Stimulated activated CD4-positive, alpha-beta T cell treated with anti-CD3 and anti-CD28 coated beads, Interleukin-4, amount 100 ng/mL, for 1 hour (primary cell): ENCODE data around the gene TMEM52.
"Not testable (repeated sequence)": the region's sequence is repeated elsewhere in the genome, so short reads cannot be mapped to it uniquely, and the experiment has no call there.

Experiments
- DNase-seq: peaks from one replicate; pipeline ENCODE4 v3.0.0-alpha.2; 2020

Gene TMEM52

DNA sequence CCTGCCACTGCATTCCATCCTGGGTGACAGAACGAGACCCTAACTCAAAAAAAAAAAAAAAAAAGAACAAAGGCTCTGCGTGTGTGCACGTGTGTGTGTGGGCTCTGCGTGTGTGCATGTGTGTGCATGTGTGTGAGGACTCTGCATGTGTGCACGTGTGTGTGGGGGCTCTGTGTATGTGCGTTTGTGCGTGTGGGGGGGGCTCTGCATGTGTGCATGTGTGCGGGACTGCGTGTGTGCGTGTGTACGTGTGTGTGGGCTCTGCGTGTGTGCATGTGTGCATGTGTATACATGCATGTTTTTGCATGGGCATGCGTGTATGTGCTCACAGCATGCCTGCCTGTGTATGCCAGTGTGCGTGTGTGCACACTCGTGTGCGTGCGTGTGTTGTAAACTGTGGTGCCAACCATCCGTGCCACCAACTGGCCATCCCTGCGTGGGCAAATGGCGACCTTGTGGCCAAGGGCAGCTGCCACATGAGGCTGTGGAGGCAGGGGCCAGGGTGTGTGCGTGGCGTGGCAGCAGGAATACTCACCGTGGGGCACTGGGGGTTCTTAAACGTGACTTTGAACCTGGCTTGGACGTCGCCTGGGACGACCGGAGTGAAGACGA lies 26.8 kb upstream of the TMEM52 start:
- no peak for DNase-seq

DNA sequence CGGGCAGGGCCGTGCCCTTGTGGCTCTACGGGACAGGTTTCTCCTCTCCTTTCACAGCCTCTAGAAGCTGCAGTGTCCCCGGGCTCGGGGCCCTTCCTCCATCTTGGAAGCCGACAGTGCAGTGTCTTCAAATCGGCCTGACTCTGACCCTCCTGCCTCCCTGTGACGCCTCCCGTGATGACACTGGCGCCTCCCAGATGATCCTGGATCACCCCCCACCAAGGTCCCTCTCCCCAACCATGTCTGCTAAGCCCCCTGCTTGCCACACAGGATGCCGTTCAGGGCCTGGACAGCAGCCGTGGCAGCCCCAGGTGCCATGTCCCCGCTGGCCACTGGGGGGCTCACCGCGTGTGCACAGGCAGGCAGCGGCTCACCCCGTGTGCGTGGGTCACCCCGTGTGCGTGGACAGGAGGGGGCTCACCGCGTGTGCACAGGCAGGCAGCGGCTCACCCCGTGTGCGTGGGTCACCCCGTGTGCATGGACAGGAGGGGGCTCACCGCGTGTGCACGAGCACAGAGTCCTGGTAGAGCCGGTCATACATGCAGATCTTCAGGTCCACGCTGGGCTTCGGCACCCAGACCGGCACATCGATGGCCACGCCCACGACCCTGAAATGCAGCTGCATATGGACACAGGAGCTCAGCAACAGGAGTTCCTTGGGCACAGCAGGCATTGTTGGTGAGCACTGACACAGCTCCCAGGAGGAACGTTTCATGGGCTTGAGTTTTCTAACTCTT lies 24.9 kb upstream of the TMEM52 start:
- DNase-seq, result peak; percentile 69

GRCh38 chr1:1942753-1943656 lies 23.9 kb upstream of the TMEM52 start:
- no peak for DNase-seq

GRCh38 chr1:1941868-1942752 lies 23.0 kb upstream of the TMEM52 start:
- no peak for DNase-seq

DNA sequence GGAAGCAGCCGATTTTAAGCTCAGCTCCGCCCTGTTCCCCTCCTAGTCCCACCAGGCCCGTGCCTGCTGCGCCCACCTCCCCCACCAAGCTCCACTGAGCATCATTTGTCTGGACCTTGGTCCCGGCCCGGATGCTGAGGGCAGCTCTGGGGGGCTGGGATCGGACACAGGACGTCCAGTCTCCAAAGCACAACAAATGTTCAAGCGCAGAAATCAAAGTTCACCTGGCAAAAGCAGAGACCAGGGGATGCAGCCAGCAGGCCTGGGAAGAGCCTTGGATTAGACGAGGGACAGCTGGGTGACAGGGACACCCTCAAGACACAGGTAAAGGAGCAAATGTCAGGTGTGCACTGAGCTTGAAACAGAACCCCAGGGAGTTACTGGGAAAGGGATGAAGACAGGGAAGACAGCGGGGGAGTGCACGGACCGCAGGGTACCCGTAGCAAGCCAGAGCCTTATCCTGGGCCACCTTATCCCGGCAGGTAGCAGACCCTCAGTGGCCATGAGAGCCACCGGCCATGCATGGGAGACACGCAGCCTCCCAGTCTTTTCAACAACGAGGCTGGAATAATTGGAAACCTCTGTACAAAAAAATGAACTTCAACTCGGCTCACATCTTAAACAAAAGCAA lies 22.2 kb upstream of the TMEM52 start:
- DNase-seq, result no peak

- no peak for DNase-seq
Observed at GRCh38 chr1:1940123-1940425, 21.0 kb upstream of the TMEM52 start.

DNA sequence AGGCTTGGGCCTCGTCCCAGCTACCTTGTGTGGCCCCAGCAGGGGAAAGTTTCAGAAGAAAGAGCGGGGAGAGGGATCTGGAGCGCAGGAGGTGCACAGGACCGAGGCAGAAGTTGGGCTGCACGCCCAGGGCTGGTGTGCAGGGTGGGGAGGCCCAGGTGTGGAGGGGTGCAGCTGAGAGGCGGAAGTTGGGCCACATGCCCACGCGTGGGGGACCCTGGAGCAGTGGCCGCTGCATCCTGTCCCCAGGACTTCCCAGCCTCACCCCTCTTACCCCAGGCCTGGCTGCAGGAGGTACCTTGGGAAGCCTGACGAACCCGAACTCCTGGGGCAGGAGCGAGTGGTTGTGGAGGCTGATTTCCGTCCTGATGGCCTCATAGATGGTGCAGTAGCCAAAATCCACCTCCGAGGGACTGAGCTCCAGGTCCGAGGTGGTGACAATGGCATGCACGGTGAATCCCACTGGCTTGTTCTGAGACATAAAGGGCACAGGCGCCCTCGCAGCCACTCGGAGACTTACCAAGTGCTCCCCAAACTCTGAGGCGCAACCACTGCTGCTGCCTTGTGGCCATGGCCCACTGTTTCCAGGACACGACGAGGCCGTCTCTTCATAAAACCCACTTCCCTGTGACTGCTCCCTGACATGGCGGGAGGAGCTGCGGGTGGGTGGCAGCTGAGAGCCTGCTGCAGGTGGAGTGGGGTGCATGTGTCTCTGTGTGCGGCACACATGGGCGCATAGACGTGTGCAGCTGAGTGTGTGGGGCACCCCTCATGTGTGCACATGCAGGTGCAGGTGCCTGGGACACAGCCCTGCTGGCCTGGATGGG lies 20.4 kb upstream of the TMEM52 start:
- DNase-seq, result no peak

DNA sequence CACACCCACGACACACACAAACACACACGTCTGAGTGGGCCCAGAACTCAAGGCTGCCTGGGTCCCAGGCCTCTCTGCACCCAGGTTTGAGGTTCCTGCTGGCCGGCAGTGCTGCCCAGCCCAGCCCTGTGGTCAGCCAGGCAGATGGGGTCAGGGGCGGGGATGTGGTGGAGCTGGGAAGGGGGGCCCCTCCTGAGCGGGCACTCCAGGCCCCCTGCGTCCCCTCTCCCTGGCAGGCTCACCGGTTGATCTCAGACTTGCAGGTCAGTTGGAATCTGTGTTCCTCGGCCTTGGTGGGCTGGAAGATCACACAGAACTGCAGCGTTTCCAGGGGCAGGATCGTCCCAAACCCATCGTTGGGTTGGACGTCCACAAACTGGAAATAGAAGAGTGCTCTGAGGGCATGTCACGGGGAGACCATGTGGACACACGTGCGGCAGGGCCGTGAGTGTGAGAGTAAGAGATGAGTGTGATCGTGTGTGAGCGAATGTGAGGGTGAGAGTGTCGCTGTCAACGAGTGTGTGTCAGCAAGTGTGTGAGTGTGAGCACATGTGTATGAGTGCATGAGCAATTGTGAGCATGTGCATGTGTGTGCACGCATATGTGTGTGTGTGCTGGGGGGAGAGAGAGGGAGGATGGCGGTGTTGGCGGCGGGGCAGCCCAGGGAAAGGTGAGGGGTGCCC lies 19.7 kb upstream of the TMEM52 start:
- no peak for DNase-seq

GRCh38 chr1:1938276-1938573 lies 19.1 kb upstream of the TMEM52 start:
- no peak for DNase-seq

- DNase-seq, result no peak
Observed at GRCh38 chr1:1937549-1938275, 18.6 kb upstream of the TMEM52 start.

DNA sequence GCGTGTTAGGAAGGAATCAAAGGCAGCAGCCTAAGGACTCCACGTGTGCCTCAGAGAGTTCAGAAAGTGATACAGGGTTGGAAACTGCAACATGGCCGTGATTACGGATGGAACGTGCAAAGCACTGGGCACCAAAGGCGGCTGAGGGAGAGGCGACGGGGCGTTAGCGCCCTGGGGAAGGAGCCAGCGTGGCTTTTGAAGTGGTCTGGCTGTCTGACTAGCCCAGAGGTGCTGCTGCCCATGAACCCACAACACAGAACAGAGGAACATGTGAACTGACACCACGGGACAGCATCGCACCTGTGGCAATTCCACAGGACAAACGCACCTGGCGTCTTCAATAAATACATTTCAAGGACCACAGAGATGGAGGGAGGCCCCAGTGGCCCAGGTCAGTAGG lies 18.0 kb upstream of the TMEM52 start:
- DNase-seq, result no peak

GRCh38 chr1:1934848-1935247 lies 15.8 kb upstream of the TMEM52 start:
- DNase-seq, result not testable (repeated sequence)

DNA sequence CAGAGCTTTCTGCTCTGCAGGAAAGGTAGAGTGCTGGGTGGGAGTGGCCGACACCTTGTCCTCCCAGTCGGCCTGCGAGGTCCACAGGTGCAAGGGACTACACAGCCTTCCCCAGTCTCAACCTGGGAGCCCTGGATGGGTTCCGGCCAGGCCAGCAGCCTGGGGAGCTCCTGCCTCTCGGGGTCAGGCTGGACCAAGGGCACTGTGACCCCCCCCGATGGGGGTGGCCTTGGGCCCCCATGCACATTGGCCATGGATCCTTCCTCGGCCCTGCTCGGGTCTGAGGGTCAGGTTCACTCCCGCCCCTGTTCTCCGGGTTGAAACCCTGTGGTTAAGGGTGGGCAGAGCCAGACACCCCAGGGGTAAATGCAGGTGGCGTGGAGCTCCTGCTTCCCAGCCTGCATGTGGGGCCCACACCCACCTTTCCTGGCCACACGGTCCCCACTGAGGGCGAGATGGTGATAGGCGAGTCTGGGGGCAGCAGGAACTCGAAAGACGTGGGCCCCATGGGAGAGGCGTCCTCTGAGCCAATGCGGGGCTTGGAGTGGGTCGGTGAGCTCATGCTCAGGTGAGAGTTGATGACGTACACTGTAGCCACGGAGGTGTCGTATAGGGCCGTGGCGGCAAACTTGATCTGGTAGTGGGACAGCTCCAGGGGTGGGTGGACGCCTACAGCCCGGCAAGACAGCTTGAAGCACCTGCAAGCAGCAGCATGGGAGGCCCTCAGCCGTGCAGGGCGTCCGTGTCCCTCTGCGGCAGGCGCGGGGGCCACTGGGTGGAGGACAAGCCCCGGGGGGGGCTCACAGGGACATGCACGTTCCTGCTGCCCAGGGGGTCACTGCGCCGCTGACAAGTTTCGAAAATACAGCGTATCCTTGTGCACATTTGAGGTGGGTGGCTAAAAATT lies 10.8 kb upstream of the TMEM52 start:
- no peak for DNase-seq

DNA sequence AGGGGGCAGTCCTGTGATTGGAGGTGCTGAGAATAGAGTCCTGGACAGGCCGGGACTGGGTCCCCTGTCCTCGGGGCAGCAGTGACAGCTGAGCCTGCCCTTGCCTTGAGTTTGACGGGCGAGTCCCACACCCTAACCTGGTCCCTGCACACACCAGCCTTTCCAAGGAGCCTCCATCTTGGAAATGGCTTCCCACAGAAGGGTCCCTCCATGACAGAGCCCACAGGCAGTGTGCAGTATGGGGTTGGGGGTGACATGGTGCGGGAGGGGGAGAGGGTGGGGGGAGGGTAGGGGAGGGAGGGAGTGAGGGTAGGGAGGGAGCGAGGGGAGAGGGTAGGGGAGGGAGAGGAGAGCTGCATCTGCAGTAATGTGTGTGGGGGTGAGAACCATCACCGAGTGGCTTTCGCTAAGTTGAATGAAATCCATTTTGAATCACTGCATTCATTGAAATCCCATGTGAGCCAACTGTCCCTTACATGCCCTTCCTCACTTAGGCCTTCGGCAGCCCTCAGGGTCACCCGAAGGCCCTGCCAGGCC lies 10.1 kb upstream of the TMEM52 start:
- DNase-seq, result no peak

GRCh38 chr1:1928231-1929101 lies 9.4 kb upstream of the TMEM52 start:
- no peak for DNase-seq

DNA sequence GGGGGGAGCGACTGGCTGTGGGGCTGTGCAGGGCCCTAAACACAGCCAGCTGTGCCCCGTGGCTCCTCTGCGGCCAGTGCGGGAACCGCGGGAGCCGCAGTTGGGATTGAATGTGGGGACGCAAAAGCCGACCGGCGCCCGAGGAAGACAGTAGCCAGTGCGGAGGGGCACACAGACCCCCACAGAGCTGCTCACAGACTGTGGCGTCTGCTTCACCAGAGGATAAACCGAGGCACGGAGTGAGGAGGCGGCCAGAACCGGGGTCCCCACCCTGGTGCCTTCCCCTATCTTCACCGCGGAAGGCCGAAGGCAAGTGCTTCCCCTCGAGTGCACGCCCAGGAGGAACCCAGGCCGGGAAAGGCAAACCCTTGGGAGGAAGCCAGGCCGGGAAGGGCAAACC lies 8.7 kb upstream of the TMEM52 start:
- DNase-seq, result no peak

DNA sequence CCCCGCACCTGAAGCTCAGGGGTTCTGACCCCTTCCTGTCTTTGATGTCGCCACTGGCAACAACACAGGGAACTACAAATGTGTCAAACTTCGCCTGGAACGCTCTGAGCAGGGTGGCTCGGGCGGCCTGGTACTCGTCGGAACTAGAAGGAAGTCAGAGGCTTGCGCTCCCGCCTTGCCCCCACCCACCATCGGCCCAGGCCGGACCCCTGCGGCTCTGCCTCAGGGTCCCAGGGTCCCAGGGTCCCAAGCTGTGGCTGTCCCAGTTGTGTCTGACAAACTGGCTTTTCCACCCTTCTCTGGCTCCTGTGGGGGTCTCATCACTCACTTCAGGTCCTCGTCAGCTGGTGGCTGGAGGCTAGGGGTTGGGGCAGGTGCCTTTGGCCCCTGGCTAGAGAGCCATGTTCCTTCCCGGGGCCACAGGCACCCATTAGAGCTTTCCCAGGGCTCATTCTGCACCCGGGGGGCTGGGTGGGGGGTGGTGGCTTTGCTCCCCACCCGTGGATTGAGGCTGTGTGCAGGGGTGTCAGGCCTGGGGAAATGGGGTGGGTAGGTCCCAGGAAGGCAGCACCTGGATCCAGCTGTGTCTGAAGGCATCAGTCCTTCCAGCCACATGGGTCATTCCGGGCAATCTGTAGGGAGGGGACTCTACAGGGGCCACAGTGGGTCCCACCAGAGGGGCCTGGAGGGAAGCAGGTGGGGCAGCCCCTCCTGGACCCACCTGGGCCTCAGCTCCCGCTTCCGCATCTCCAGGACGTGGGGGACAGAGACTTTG lies 8.0 kb upstream of the TMEM52 start:
- no peak for DNase-seq
